Measurements from ENCODE around the gene IL7R.

DNA sequence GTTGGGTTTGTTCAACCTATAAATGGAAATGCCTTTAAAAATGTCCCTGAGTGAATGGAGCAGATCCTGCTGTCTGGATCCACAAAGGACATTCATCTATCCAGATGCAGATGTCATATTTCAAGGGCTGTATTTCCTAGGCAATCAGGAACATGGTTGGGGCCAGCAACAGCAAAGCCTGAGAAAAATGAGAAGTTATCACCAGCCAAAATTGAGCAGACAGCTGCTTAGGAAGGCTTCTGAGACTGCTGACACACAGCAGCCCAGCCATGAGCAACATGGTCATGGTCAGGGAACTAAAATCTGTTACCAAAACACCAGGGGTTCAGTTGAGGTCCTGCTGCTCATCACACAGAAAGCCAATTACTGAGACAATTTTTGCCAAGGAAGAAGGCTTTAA, 9.2 kb upstream of the IL7R start:
- TF ChIP-seq IKZF1 (conservative IDR thresholded peaks at IDR 0.05), result no peak
- no peak for TF ChIP-seq POLR2A (IDR thresholded peaks at IDR 0.05; ENCODE audit: low read depth, low read length)
- TF ChIP-seq SPI1 (IDR thresholded peaks at IDR 0.05; ENCODE audit: borderline replicate concordance, insufficient read depth, low read depth, low read length), result no peak
- TF ChIP-seq, protein P1, sequence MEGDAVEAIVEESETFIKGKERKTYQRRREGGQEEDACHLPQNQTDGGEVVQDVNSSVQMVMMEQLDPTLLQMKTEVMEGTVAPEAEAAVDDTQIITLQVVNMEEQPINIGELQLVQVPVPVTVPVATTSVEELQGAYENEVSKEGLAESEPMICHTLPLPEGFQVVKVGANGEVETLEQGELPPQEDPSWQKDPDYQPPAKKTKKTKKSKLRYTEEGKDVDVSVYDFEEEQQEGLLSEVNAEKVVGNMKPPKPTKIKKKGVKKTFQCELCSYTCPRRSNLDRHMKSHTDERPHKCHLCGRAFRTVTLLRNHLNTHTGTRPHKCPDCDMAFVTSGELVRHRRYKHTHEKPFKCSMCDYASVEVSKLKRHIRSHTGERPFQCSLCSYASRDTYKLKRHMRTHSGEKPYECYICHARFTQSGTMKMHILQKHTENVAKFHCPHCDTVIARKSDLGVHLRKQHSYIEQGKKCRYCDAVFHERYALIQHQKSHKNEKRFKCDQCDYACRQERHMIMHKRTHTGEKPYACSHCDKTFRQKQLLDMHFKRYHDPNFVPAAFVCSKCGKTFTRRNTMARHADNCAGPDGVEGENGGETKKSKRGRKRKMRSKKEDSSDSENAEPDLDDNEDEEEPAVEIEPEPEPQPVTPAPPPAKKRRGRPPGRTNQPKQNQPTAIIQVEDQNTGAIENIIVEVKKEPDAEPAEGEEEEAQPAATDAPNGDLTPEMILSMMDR (IDR thresholded peaks at IDR 0.05 in 2 of 3, conservative IDR thresholded peaks at IDR 0.05 in 1 of 3; ENCODE audit: control insufficient read depth in 2 of 3, extremely low read depth in 1 of 3, insufficient read depth in 1 of 3, low read depth in 3 of 3, low read length in 3 of 3), result no peak
- no peak for TF ChIP-seq MTA3 (IDR thresholded peaks at IDR 0.05; ENCODE audit: borderline replicate concordance, low read length)
- no peak for TF ChIP-seq EGR1 (IDR thresholded peaks at IDR 0.05; ENCODE audit: borderline replicate concordance in 1 of 2, low read depth in 2 of 2, low read length in 2 of 2)
- TF ChIP-seq SMC3 (IDR thresholded peaks at IDR 0.05; ENCODE audit: borderline replicate concordance, low read length), result no peak
- TF ChIP-seq EED (IDR thresholded peaks at IDR 0.05; ENCODE audit: low read depth), result no peak
- TF ChIP-seq MXI1 (IDR thresholded peaks at IDR 0.05; ENCODE audit: low read depth, low read length), result no peak
- no peak for TF ChIP-seq TCF12 (IDR thresholded peaks at IDR 0.05; ENCODE audit: low read depth, low read length)

Measured in GM12878 (cell line).